Skeletal muscle cell (primary cell): ENCODE results near the gene FBXO31.

ENCODE experiments used
- DNase-seq: peaks from one replicate; pipeline ENCODE4 v3.0.0-alpha.2; 2010; ENCODE audit warnings: low read depth
- H3K4me3 ChIP-seq: 2 replicates; pipeline ENCODE4 v1.5.1; 2011; ENCODE audit warnings: low read depth, mild to moderate bottlenecking, control low read depth, low read length, moderate library complexity

Gene FBXO31, protein sequence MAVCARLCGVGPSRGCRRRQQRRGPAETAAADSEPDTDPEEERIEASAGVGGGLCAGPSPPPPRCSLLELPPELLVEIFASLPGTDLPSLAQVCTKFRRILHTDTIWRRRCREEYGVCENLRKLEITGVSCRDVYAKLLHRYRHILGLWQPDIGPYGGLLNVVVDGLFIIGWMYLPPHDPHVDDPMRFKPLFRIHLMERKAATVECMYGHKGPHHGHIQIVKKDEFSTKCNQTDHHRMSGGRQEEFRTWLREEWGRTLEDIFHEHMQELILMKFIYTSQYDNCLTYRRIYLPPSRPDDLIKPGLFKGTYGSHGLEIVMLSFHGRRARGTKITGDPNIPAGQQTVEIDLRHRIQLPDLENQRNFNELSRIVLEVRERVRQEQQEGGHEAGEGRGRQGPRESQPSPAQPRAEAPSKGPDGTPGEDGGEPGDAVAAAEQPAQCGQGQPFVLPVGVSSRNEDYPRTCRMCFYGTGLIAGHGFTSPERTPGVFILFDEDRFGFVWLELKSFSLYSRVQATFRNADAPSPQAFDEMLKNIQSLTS

DNA sequence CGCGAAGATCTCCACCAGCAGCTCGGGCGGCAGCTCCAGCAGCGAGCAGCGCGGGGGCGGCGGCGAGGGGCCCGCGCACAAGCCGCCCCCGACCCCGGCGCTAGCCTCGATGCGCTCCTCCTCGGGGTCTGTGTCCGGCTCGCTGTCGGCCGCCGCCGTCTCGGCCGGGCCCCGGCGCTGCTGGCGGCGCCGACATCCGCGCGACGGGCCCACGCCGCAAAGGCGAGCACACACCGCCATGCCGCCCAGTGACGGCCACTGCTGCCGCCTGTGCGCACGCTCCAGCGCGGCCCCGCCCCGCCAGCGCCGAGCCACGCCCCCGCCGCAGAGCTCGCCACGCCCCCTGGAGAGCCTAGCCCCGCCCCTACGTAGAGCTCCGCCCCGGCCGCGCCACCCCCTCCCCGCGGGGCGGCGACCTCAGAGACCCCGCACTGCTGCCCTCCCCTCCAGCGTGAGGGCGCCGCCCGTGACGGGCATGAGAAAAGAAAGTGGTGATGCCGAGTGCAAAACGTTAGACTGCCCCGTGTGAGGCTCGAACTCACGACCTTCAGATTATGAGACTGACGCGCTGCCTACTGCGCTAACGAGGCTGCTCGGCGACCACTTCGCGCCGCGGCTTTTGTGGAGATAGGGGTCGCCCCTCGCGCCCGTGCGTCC lies at the start of gene FBXO31:
Gene FBXO31 (minus strand): TSS at position 272 of the 657 bp plus-strand sequence. CDS start 32 bp downstream, at position 240.
- peak; percentile 63 for DNase-seq
- peak within 1 kb of the TSS; percentile 79 for H3K4me3 ChIP-seq

- no peak overlapping the region for H3K4me3 ChIP-seq
- no peak for DNase-seq
These were observed 48.8 kb upstream of the FBXO31 start for GRCh38 chr16:87432330-87432915.

DNA sequence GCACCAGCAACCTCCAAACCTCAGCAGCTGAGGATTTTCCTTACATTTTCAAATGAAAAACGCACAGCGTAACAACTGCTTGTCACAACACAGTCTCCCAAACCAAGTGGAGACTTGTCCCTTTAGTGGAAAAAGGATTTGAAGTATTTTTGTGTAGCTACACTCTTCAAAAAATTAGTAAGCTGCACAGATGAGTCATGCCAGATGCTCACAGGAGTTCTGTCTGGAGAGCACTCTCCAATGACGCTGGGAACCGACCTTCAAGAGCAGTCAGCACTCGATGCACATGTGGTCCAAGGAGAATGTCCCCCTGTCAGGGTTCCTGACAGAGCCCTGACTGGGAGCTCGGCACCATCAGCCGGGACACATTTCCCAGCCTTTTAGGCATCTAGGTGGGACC lies 48.4 kb upstream of the FBXO31 start:
- H3K4me3 ChIP-seq, result no peak overlapping the region
- DNase-seq, result peak; percentile 64

- no peak for DNase-seq
These were observed 43.0 kb upstream of the FBXO31 start for GRCh38 chr16:87426423-87427215.

GRCh38 chr16:87425941-87426340 lies 42.4 kb upstream of the FBXO31 start:
- no peak for DNase-seq
- H3K4me3 ChIP-seq, result no peak overlapping the region

More at GRCh38 chr16:87426423-87427215, 43.0 kb upstream of the FBXO31 start:
- H3K4me3 ChIP-seq, result no peak overlapping the region

- DNase-seq, result no peak
- no peak overlapping the region for H3K4me3 ChIP-seq
These were observed 40.7 kb upstream of the FBXO31 start for GRCh38 chr16:87424266-87424665.

DNA sequence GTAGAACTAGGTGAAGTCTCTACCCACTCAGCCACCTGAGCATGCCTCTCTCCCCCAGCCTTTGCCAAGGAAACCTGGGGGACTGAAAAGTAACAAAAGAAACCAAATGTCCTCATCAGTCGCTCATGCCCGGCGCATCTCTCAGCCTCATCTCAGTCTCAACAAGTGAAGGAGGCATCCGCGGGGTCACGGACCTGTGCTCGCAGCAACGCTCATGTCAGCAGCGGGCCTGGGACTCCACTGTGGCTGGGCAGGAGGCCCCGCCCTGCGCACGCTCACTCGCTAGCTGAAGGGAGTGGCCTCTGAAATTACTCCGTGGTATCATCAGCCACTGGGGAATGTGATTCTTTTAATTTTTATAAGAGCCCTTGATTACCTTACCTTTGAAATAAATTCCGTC lies 39.9 kb upstream of the FBXO31 start:
- no peak for DNase-seq
- H3K4me3 ChIP-seq, result no peak overlapping the region

GRCh38 chr16:87422106-87422505 lies 38.5 kb upstream of the FBXO31 start:
- H3K4me3 ChIP-seq, result no peak overlapping the region
- DNase-seq, result no peak

GRCh38 chr16:87421003-87421912 lies 37.7 kb upstream of the FBXO31 start:
- DNase-seq, result no peak
- no peak overlapping the region for H3K4me3 ChIP-seq

DNA sequence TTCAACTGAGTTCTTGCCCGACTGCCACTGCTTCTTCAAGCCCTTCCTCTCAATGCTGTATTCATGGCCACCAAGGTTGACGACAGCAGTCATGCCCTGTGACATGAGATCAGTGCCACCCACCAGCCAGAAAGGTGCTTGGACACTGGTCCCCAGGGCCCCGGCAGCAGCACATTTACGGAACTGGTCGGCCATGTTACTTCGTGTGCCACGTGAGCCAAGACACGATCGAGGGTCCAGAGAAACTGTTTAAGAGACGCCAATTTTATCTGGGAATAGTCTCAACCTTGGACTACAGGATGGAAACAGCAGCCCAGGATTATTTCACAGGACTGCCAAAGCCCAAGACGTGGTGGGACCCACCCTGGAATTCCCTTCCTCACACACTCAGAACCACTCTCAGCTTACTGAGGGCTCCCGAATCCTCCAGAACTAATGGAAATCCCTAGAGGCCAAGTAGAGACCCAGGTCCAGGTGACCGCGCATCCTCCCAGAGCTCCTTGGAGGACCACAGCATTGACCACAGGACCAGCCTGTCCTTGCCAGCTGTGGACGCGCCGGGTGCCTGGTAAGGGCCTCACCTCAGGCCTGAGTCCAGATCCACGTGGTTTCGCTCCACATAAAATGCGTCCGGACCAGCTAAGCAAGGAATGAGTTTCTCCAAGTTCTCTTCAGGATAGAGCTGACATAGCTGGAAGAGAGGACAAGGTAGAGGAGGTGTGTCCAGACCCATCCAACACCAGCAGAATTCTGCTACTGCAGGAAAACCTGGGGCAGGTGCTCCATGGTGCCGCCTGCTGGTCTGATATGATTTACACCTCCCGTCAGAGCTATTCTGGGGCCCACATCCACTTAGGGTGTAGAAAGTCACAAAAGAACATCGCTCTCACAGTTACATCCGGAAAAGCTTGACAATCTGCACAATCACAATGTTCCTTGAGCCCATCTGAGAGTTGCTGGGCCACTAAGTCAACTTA lies 36.7 kb upstream of the FBXO31 start:
- no peak for DNase-seq
- H3K4me3 ChIP-seq, result no peak overlapping the region

DNA sequence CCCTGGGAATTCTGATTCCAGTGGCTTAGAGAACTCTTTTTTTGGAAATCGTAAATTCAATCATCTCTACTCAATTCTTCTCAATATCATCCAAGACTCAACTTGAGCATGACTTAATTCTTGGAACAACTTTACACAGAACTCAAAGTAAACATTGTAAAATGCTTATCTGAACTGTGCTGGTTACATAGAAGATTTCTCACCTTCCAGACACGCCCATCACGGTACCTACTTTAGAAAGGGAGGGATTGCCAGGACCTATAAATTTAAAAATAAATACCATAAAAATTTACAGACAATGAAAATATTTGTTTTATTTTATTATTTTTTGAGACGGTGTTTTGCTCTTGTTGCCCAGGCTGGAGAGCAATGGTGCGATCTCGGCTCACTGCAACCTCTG lies 35.1 kb upstream of the FBXO31 start:
- H3K4me3 ChIP-seq, result no peak overlapping the region
- no peak for DNase-seq

DNA sequence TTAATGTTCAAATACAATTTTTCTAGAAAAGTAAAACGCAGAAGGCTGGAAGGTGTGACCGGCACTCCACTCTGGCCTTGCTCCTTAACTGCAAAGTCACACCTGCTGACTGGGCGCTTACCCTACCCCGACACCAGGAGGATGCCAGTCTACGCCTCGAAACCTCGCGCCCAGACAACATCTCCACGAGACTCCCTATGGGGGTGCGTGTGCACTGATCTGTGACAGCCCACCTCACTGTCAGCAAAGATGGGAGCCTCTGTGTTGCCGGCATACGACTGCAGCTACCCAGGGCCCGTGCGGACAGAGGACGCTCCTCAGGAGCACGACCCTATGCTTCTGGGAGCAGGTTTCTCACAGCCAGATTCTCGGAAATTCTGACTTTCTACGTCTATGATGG lies 34.6 kb upstream of the FBXO31 start:
- no peak for DNase-seq
- H3K4me3 ChIP-seq, result no peak overlapping the region

- H3K4me3 ChIP-seq, result no peak overlapping the region
- no peak for DNase-seq
These were observed 33.9 kb upstream of the FBXO31 start for GRCh38 chr16:87417528-87417910.

- no peak overlapping the region for H3K4me3 ChIP-seq
- DNase-seq, result peak; percentile 21
These were observed 33.4 kb upstream of the FBXO31 start for GRCh38 chr16:87416826-87417527.

DNA sequence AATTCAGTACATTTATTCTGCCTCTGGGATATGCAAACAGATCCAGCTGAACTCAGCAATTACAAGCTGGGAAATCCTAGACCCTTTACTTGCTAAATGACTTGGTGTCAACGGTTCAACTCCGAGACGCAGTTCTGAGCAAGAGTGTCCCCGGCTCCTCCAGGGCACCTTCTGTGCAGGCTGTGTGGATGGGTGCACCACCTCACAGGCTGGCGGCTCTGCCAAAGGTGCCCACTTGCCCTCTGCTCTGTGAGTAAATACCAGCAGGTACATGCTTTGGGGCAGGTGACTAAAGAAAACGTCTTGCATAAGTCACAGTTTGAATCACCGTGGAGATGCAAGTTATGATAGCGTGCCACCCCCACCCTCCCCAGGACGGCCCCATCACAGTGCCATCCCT lies 31.9 kb upstream of the FBXO31 start:
- no peak for DNase-seq
- no peak overlapping the region for H3K4me3 ChIP-seq

DNA sequence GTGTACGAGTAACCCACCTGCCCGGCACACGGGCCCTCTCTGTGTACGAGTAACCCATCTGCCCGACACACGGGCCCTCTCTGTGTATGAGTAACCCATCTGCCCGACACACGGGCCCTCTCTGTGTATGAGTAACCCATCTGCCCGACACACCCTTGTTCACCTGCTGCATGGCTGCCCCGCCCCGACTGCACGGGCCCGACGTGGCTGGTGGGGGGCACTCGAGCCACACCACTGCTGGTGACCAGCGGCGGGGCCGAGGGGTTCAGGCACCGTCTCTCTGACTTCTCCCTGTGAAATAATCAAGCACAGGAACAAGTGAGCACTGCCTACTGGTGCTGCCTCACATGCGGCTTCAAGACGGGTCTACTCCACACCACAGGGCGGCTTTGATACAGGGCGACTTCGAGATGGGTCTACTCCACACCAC lies 30.7 kb upstream of the FBXO31 start:
- H3K4me3 ChIP-seq, result no peak overlapping the region
- DNase-seq, result no peak

DNA sequence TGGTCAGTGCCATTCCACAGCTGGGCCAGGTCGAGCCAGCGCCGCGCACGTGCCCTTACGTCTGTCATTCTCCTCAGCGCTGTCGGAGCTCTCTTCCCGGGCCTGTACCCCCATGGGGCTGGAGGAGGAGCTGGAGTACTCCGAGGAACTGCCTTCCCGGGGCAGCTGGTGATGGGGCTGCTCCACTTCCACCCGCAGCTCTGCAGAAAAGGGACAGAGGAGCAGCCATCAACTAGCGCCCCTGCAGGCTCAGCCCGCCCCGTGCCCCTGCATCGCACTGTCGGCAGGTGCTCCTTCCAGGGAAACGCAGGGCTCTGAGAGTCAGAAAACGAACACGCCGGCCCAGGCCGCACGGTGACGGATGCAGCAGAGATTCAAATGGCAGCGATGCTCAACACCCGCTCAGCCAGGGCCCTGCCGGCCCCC lies 29.4 kb upstream of the FBXO31 start:
- no peak for DNase-seq
- H3K4me3 ChIP-seq, result no peak overlapping the region
